ENCODE measurements around the gene PRKX.

GRCh38 chrX:3648084-3648483 is 65.4 kb downstream of the PRKX start:
- TF ChIP-seq POLR2A (IDR thresholded peaks at IDR 0.05) (no peak), EP300 (IDR thresholded peaks at IDR 0.05) (no peak), POLR2AphosphoS5 (IDR thresholded peaks at IDR 0.05) (no peak)
- TF ChIP-seq, protein P1, sequence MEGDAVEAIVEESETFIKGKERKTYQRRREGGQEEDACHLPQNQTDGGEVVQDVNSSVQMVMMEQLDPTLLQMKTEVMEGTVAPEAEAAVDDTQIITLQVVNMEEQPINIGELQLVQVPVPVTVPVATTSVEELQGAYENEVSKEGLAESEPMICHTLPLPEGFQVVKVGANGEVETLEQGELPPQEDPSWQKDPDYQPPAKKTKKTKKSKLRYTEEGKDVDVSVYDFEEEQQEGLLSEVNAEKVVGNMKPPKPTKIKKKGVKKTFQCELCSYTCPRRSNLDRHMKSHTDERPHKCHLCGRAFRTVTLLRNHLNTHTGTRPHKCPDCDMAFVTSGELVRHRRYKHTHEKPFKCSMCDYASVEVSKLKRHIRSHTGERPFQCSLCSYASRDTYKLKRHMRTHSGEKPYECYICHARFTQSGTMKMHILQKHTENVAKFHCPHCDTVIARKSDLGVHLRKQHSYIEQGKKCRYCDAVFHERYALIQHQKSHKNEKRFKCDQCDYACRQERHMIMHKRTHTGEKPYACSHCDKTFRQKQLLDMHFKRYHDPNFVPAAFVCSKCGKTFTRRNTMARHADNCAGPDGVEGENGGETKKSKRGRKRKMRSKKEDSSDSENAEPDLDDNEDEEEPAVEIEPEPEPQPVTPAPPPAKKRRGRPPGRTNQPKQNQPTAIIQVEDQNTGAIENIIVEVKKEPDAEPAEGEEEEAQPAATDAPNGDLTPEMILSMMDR (IDR thresholded peaks at IDR 0.05): no peak

All from upper lobe of left lung (tissue), 4 donors.